ENCODE data around the gene ARPC1A.
A peak's percentile ranks its signal among the peaks of the same experiment; 100 is the strongest.
"Not testable (repeated sequence)": the region's sequence is repeated elsewhere in the genome, so short reads cannot be mapped to it uniquely, and the experiment has no call there.

ARPC1A gene

DNA sequence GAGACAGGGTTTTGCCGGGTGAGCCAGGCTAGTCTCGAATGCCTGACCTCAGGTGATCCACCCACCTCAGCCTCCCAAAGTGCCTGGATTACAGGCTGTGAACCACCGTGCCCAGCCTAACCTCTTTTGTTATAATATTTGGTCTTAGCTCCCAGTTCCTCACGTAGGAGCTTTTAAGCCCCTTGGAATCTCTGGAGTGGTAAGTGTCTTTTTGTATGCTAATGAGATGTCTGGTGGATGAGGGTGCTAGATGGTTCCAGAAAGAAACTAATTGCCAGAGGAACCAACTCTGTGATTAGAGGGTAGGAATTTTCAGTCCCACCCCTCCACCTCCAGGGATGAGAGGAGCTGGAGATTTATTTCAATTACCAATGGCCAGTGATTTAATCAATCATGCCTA, 5.3 kb upstream of the ARPC1A start:
- no peak for DNase-seq (ENCODE audit: low read depth in 2 of 2)

DNA sequence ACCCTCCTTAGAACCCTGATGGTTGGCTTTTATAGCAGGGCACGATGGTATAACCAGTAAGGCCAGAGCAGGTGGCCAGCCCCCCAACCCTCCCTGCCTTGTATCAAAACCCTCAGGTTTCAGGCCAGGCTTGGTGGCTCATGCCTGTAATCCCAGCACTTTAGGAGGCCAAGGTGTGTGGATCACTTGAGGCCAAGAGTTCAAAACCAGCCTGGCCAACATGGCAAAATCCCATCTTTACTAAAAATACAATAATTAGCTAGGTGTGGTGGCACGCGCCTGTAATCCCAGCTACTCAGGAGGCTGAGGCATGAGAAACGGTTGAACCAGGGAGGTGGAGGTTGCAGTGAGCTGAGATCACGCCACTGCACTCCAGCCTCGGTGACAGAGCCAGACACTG, 3.0 kb upstream of the ARPC1A start:
- not testable (repeated sequence) for DNase-seq (ENCODE audit: low read depth in 2 of 2)

GRCh38 chr7:99324559-99324958, 1.1 kb upstream of the ARPC1A start:
- DNase-seq (ENCODE audit: low read depth in 2 of 2), result no peak

GRCh38 chr7:99325001-99325493, 651 bp upstream of the ARPC1A start:
- no peak for DNase-seq (ENCODE audit: low read depth in 2 of 2)

DNA sequence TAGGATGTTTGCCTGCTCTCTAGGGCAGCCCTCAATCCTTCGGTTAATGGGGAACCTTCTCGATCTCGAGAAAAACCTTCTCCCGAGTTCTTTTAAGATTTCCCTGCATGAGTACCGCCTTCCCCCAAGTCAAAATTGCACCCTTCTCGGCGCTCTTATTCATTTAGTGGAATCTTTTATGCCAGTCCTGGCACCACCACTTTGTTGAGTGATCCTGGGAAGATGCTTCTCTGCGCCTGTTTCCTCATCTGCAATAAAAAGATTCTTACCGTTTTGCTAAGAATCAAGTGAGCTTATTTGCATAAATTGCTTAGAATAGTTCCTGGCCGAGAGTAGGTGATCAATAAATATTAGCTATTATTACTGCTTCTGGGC, 697 bp downstream of the ARPC1A start:
- no peak for DNase-seq (ENCODE audit: low read depth in 2 of 2)

DNA sequence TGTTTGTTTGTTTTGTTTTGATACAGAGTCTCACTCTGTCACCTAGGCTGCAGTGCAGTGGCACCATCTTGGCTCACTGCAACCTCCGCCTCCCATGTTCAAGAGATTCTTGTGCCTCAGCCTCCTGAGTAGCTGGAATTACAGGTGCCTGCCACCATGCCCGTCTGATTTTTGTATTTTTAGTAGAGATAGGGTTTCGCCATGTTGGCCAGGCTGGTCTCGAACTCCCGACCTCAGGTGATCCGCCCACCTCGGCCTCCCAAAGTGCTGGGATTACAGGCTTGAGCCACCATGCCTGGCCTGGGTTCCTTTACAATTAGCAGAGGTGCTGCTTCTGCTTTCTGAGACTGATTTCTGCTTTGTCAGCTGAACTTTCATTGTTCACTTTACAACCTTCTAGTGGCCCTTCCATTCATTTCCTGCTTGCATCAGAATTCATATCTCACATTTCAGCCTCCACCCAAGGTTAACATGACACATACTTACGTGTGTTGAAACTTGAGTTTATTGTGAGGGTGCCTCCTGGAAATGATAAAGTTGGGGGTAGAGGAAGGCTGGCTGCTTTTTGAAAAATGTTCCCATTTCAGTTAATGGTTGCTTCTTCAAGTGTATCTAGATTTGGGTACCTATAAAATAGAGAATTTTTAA, 4.7 kb downstream of the ARPC1A start:
- not testable (repeated sequence) for DNase-seq (ENCODE audit: low read depth in 2 of 2)

DNA sequence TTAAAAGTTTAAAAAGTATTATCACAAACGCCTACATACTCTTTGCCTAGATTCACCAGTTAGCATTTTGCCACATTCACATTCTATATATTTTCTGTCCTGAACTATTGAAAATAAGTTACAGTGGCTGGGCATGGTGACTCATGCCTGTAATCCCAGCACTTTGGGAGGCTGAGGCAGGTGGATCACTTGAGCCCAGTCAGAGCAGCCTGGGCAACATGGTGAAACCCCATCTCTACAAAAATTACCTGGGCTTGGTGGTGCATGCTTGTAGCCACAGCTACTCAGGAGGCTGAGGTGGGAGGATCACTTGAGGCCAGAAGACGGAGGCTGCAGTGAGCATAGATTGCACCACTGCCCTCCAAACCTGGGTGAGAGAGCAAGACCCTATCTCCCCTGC, 5.3 kb downstream of the ARPC1A start:
- DNase-seq (ENCODE audit: low read depth in 2 of 2), result no peak

DNA sequence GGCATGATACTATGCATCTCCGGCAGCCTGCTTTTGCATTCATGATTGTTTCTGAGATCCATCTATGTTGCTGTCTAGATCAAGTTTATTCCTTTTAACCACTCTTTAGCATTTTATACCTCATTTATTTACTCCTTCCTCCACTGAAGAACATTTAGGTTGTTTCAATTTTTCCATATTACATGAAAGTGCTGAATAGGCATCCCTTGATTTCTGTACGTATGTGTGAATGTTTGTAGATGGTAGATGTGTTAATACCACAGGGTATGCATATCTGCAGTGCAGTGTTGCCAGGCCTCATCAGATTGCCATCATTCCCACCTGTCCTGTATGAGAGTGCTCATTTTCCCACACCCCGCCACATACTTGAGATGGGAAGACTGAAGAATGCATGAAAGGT, 13.9 kb downstream of the ARPC1A start:
- no peak for DNase-seq (ENCODE audit: low read depth in 2 of 2)

- no peak for DNase-seq (ENCODE audit: low read depth in 2 of 2)
Observed at GRCh38 chr7:99340659-99341058, 15.0 kb downstream of the ARPC1A start.

- no peak for DNase-seq (ENCODE audit: low read depth in 2 of 2)
Observed at GRCh38 chr7:99344061-99344647, 18.5 kb downstream of the ARPC1A start.

- DNase-seq (ENCODE audit: low read depth in 2 of 2), result not testable (repeated sequence)
Observed at GRCh38 chr7:99350641-99351040, 24.9 kb downstream of the ARPC1A start.

- DNase-seq (ENCODE audit: low read depth in 2 of 2), result no peak
Observed at GRCh38 chr7:99352247-99352646, 26.5 kb downstream of the ARPC1A start.

- DNase-seq (ENCODE audit: low read depth in 2 of 2), result no peak
Observed at GRCh38 chr7:99355098-99355497, 29.4 kb downstream of the ARPC1A start.

DNA sequence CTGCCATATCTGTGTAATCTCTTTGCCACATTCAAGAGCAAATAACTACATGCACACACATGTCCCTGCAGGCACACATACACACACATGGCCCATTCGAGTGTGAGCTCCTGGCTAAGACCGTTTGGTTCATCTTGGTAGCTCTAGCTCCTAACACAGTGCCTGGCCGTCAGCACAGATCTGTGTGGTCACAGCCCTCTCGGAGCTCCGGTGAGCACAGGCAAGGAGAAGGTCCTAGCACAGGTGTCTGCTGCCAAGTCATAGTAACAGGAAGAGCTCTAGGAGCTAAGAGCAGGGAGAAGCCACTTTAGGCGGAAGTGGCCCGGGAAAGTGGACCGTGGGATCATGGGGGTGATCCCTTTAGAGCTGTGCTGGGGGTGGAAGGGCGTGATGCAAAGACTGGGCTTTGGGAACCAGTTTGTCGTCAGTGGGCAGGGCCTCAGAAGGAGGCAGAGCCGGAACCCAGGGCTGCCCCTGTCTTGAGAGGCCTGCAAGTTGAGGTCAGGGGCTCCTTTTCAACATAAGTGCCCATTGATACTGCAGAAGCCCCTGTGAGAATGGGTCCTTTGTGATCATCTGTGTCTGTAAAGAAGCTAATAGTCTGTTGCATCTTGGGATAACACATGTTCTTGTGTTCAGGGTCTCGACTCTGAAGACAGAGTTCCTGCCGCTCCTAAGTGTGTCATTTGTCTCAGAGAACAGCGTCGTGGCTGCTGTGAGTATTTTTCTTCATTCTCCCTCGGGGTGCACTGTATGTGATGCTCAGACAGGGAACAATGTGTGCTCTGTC, 32.2 kb downstream of the ARPC1A start:
- DNase-seq (ENCODE audit: low read depth in 2 of 2), result no peak

DNA sequence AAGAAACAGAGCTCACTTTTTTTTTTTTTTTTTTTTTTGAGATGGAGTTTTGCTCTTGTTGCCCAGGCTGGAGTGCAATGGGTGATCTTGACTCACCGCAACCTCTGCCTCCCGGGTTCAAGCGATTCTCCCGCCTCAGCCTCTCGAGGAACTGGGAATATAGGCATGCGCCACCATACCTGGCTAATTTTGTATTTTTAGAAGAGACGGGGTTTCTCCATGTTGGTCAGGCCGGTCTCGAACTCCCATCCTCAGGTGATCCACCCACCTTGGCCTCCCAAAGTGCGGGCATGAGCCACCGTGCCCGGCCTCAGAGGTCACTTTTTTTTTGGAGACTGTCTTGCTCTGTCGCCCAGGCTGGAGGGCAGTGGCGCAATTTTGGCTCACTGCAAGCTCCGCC, 32.8 kb downstream of the ARPC1A start:
- DNase-seq (ENCODE audit: low read depth in 2 of 2), result not testable (repeated sequence)

DNA sequence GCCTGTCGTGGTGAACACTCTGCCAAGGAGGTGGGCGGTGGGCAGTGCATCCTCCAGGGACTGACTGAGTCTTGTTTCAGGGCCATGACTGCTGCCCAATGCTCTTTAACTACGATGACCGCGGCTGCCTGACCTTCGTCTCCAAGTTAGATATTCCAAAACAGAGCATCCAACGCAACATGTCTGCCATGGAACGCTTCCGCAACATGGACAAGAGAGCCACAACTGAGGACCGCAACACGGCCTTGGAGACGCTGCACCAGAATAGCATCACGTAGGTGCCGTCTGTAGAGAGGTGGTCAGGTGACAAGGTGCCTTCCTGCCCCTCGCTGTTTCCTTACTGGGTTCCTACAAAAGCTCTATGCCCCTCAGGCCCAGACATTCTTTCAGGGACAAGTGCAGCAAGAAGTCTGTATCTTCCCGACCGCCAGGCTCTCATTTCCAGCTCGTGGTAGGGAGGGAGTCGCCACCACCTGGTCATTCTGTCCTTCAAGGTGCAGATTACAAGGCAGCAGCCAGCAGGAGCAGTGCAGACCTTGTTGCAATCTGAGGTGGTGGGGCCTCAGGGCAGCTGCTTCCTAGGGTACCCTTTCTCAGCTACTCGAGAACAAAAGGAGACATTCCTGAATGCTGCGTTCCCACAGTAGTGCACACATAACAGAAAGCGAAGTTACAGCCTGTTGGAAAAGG, 33.9 kb downstream of the ARPC1A start:
- DNase-seq (ENCODE audit: low read depth in 2 of 2), result no peak

- DNase-seq (ENCODE audit: low read depth in 2 of 2), result no peak
Observed at GRCh38 chr7:99362801-99363200, 37.1 kb downstream of the ARPC1A start.

- DNase-seq (ENCODE audit: low read depth in 2 of 2), result no peak
Observed at GRCh38 chr7:99363286-99363685, 37.6 kb downstream of the ARPC1A start.

DNA sequence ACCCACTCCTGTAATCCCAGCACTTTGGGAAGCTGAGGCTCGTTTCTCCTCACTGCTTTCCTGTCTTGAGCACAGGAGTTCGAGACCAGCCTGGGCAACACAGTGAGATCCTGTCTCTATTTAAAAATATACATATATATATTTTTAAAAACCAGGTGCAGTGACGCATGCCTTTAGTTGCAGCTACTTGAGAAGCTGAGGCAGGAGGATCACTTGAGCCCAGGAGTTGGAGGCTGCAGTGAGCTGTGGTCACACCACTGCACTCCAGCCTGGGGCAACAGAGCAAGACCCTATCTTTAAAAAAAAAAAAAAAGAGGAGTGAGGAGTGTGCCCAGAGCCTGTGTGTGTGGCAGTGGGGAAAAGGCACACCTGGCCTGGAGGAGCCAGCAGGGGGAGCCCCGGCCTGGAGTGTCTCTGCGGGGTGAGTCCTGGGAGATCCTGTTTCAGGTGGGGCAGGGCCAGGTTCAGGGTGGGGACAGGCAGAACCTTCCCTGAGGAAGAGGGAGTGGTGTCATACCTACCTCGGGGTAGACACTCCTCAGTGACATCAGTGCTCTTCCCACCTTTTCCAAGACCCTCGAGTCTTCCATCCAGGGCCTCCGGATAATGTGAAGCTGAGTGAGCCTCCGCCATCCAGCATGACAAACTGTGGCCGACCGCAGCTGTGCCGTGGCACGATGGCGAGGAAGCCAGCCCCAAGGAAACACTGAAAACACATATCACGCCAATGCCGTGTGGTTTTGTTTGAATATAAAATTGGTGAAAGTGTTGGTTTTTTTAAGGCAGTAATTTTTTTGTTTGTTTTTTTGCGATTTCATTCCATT, 39.8 kb downstream of the ARPC1A start:
- peak; percentile 29 to 45 for DNase-seq (ENCODE audit: low read depth in 2 of 2)

- DNase-seq (ENCODE audit: low read depth in 2 of 2), result no peak
Observed at GRCh38 chr7:99366646-99367045, 40.9 kb downstream of the ARPC1A start.

- no peak for DNase-seq (ENCODE audit: low read depth in 2 of 2)
Observed at GRCh38 chr7:99368750-99369389, 43.2 kb downstream of the ARPC1A start.
